ENCODE measurements around the gene S100A7.

GRCh38 chr1:153478047-153478691 lies 17.7 kb upstream of the S100A7 start:
- TF ChIP-seq ZNF75A (CRISPR knock-in tag; IDR thresholded peaks at IDR 0.05), result no peak
- TF ChIP-seq ATF1 (CRISPR knock-in tag; IDR thresholded peaks at IDR 0.05), result no peak
- no peak for TF ChIP-seq ATF1 (tag; IDR thresholded peaks at IDR 0.05)

Data from K562 (cell line).